Right hindlimb (tissue), 1 donor: ENCODE results near the gene PACRG.

ENCODE experiments used
- DNase-seq: peaks from one replicate; pipeline ENCODE4 v3.0.0-alpha.2; 2018

The PACRG gene

GRCh38 chr6:163324326-163324687 is 596.5 kb downstream of the PACRG start:
- no peak for DNase-seq

- peak; percentile 68 for DNase-seq
These were observed 597.1 kb downstream of the PACRG start for GRCh38 chr6:163324688-163325389.

GRCh38 chr6:163325390-163325784 is 597.6 kb downstream of the PACRG start:
- DNase-seq = no peak

GRCh38 chr6:163327165-163327880 is 599.5 kb downstream of the PACRG start:
- no peak for DNase-seq

GRCh38 chr6:163327921-163328320 is 600.1 kb downstream of the PACRG start:
- no peak for DNase-seq

GRCh38 chr6:163328411-163328810 is 600.6 kb downstream of the PACRG start:
- DNase-seq = no peak

GRCh38 chr6:163329991-163330390 is 602.2 kb downstream of the PACRG start:
- DNase-seq = no peak

GRCh38 chr6:163331245-163331644 is 603.5 kb downstream of the PACRG start:
- no peak for DNase-seq

GRCh38 chr6:163332575-163332974 is 604.8 kb downstream of the PACRG start:
- DNase-seq = no peak

GRCh38 chr6:163333038-163333437 is 605.3 kb downstream of the PACRG start:
- no peak for DNase-seq

GRCh38 chr6:163333701-163334663 is 606.2 kb downstream of the PACRG start:
- no peak for DNase-seq

GRCh38 chr6:163335056-163335455 is 607.3 kb downstream of the PACRG start:
- DNase-seq = no peak

GRCh38 chr6:163335671-163336545 is 608.1 kb downstream of the PACRG start:
- DNase-seq = peak; percentile 84

- no peak for DNase-seq
These were observed 609.2 kb downstream of the PACRG start for GRCh38 chr6:163336961-163337360.

- no peak for DNase-seq
These were observed 610.2 kb downstream of the PACRG start for GRCh38 chr6:163337958-163338357.

GRCh38 chr6:163338671-163339405 is 611.1 kb downstream of the PACRG start:
- peak; percentile 86 for DNase-seq

GRCh38 chr6:163339466-163339865 is 611.7 kb downstream of the PACRG start:
- DNase-seq = no peak

- no peak for DNase-seq
These were observed 612.6 kb downstream of the PACRG start for GRCh38 chr6:163340201-163340887.

- DNase-seq = no peak
These were observed 613.7 kb downstream of the PACRG start for GRCh38 chr6:163341224-163342061.
